GM23248 (cell line): Measurements from ENCODE around the gene FAM171A2. TPM values are rescaled to one million over a fixed set of nuclear protein-coding genes. Genes with fewer than 3 reads are reported as not detected.

Experiments used
- DNase-seq: peaks from one replicate; pipeline ENCODE4 v3.0.0-alpha.2; 2015
- H2AFZ ChIP-seq: fragments of 200-600 bp; sonication (generic); 2 replicates; pipeline ENCODE4 v1.6.1; 2016; ENCODE audit warnings: antibody characterized with exemption
- H3F3A ChIP-seq: fragments of 200-600 bp; sonication (generic); 2 replicates; pipeline ENCODE4 v1.6.1; 2016; ENCODE audit warnings: mild to moderate bottlenecking, antibody characterized with exemption, mixed run types; ENCODE audit not compliant: insufficient read depth
- H3K27ac ChIP-seq: fragments of 200-600 bp; sonication (generic); 2 replicates; pipeline ENCODE4 v1.5.1; 2016; ENCODE audit warnings: mild to moderate bottlenecking
- H3K27me3 ChIP-seq: fragments of 200-600 bp; sonication (generic); replicated peaks from 2 replicates; pipeline ENCODE4 v1.6.1; 2016; ENCODE audit warnings: mild to moderate bottlenecking; ENCODE audit not compliant: insufficient read depth
- H3K36me3 ChIP-seq: fragments of 200-600 bp; sonication (generic); 2 replicates; pipeline ENCODE4 v1.6.1; 2016; ENCODE audit warnings: low read depth, mild to moderate bottlenecking
- H3K4me1 ChIP-seq: fragments of 200-600 bp; sonication (generic); 2 replicates; pipeline ENCODE4 v1.6.1; 2016; ENCODE audit warnings: mild to moderate bottlenecking; ENCODE audit not compliant: insufficient read depth
- H3K4me2 ChIP-seq: fragments of 200-600 bp; sonication (generic); one replicate; pipeline ENCODE4 v1.6.1; 2016; ENCODE audit warnings: mild to moderate bottlenecking; ENCODE audit not compliant: unreplicated experiment
- H3K4me3 ChIP-seq: fragments of 200-600 bp; sonication (generic); 2 replicates; pipeline ENCODE4 v1.5.1; 2016; ENCODE audit warnings: mild to moderate bottlenecking
- H3K79me2 ChIP-seq: fragments of 200-600 bp; sonication (generic); 2 replicates; pipeline ENCODE4 v1.6.1; 2016; ENCODE audit warnings: mild to moderate bottlenecking; ENCODE audit not compliant: insufficient read depth
- H3K9ac ChIP-seq: fragments of 200-600 bp; sonication (generic); 2 replicates; pipeline ENCODE4 v1.6.1; 2016; ENCODE audit warnings: mild to moderate bottlenecking
- H3K9me2 ChIP-seq: fragments of 200-600 bp; sonication (generic); 2 replicates; pipeline ENCODE4 v1.6.1; 2016; ENCODE audit warnings: mixed run types, mild to moderate bottlenecking, moderate library complexity; ENCODE audit not compliant: insufficient read depth
- H3K9me3 ChIP-seq: fragments of 200-600 bp; sonication (generic); one replicate; pipeline ENCODE4 v1.6.1; 2017; ENCODE audit warnings: low read depth
- H4K20me1 ChIP-seq: fragments of 200-600 bp; sonication (generic); 2 replicates; pipeline ENCODE4 v1.6.0; 2016; ENCODE audit not compliant: insufficient read depth
- EZH2 ChIP-seq: fragments of 200-600 bp; sonication (generic); IDR thresholded peaks from 2 replicates; pipeline ENCODE4 v1.6.1; 2018; ENCODE audit warnings: antibody characterized with exemption, mild to moderate bottlenecking; ENCODE audit not compliant: insufficient read depth, poor library complexity, severe bottlenecking
- EZH2phosphoT487 ChIP-seq: fragments of 200-600 bp; sonication (generic); IDR thresholded peaks from 2 replicates; pipeline ENCODE4 v1.6.1; 2018; ENCODE audit warnings: antibody characterized with exemption, moderate library complexity, mild to moderate bottlenecking, low read depth; ENCODE audit not compliant: insufficient read depth
- WGBS, 2 experiments: methylation state at CpG; one replicate each; pipeline ENCODE4 v1.1.6; 2015 to 2017; ENCODE audit warnings: low lambda C conversion rate in 2 of 2, low coverage in 1 of 2; ENCODE audit errors: missing lambda C conversion rate in 2 of 2; 5-methylcytosine and 5-hydroxymethylcytosine counted together
- in situ Hi-C: fragments of 300-500 bp; cut with MboI; formaldehyde crosslinking; loops from 2 replicates; pipeline ENCODE4 v1.15.0; 2020
- polyA plus RNA-seq: library from polyadenylated mRNA; unstranded; fragments of >200 nt; fragmentation: Nextera tagmentation; extraction: Ambion mirVana; gene quantifications from 2 replicates; pipeline ENCODE4 v1.2.1, GENCODE V29; 2016
- total RNA-seq: library from RNA; depleted of rRNA; stranded (reverse); fragments of >200 nt; shearing (Covaris generic); gene quantifications from 2 replicates; pipeline ENCODE4 v1.2.3, GENCODE V29; 2014

The FAM171A2 gene
- total and polyA plus RNA-seq, 2 experiments from 2014 or later = 0.25 to 4.8 TPM

GRCh38 chr17:44351961-44352827 lies 11.5 kb downstream of the FAM171A2 start:
- whole genome bisulfite sequencing, 2 experiments = 86% methylated on average over 33 to 36 of the region's 36 CpGs
- no peaks in the 10 kb centered on the region for H3K36me3 ChIP-seq
- no peak overlapping the region for H3K27ac ChIP-seq
- H4K20me1 ChIP-seq = no peaks in the 10 kb centered on the region
- no peak overlapping the region for H3K9ac ChIP-seq
- no peaks in the 10 kb centered on the region for H3K9me2 ChIP-seq
- H3K4me2 ChIP-seq = no peak overlapping the region
- no peaks in the 10 kb centered on the region for H3K79me2 ChIP-seq
- in situ Hi-C loops = no loop called here
- no peak overlapping the region for H3K4me3 ChIP-seq
- peaks cover 3% of the 10 kb centered on the region; the same call in 1 of the 2 replicates for H3K4me1 ChIP-seq
- no peak for DNase-seq
- no peak overlapping the region for H2AFZ ChIP-seq
- H3K9me3 ChIP-seq = no peaks in the 10 kb centered on the region
- TF ChIP-seq EZH2phosphoT487 (no peak), EZH2 (no peak)
- H3K27me3 ChIP-seq = no peaks in the 10 kb centered on the region
- H3F3A ChIP-seq = peaks cover 3% of the 10 kb centered on the region

- Histone ChIP-seq H2AFZ (no peak overlapping the region), H3K4me3 (no peak overlapping the region), H3F3A (peaks cover 10% of the 10 kb centered on the region), H3K27me3 (no peaks in the 10 kb centered on the region), H4K20me1 (no peaks in the 10 kb centered on the region), H3K9me3 (no peaks in the 10 kb centered on the region), H3K9me2 (no peaks in the 10 kb centered on the region), H3K9ac (no peak overlapping the region), H3K36me3 (no peaks in the 10 kb centered on the region), H3K79me2 (peaks cover 2% of the 10 kb centered on the region; the same call in 1 of the 2 replicates), H3K27ac (no peak overlapping the region), H3K4me1 (peaks cover 3% of the 10 kb centered on the region; the same call in 1 of the 2 replicates), H3K4me2 (no peak overlapping the region)
- TF ChIP-seq EZH2 (no peak), EZH2phosphoT487 (no peak)
- 85 to 88% methylated on average over 7 to 8 of the region's 8 CpGs for WGBS, 2 experiments
- no peak for DNase-seq
- in situ Hi-C loops = no loop called here
Observed at GRCh38 chr17:44351464-44351863, 12.2 kb downstream of the FAM171A2 start.

- H2AFZ ChIP-seq = no peak overlapping the region
- no peak overlapping the region for H3K4me2 ChIP-seq
- H3K4me1 ChIP-seq = peaks cover 3% of the 10 kb centered on the region; the same call in 1 of the 2 replicates
- peak; percentile 67 for DNase-seq
- H3K9ac ChIP-seq = no peak overlapping the region
- no peaks in the 10 kb centered on the region for H3K27me3 ChIP-seq
- no peaks in the 10 kb centered on the region for H3K9me2 ChIP-seq
- peaks cover 9% of the 10 kb centered on the region; the same call in 1 of the 2 replicates for H3K79me2 ChIP-seq
- H3K27ac ChIP-seq = no peak overlapping the region
- no peaks in the 10 kb centered on the region for H4K20me1 ChIP-seq
- H3F3A ChIP-seq = peaks cover 16% of the 10 kb centered on the region
- TF ChIP-seq EZH2 = no peak
- TF ChIP-seq EZH2phosphoT487 = no peak
- WGBS, 2 experiments = 67 to 70% methylated on average over 5 to 6 of the region's 6 CpGs
- no peaks in the 10 kb centered on the region for H3K36me3 ChIP-seq
- no peak overlapping the region for H3K4me3 ChIP-seq
- no peaks in the 10 kb centered on the region for H3K9me3 ChIP-seq
- in situ Hi-C loops = no loop called here
Observed at GRCh38 chr17:44350733-44351226, 12.9 kb downstream of the FAM171A2 start.

GRCh38 chr17:44349553-44350070 lies 14.0 kb downstream of the FAM171A2 start:
- Histone ChIP-seq H3K4me3 (no peak overlapping the region), H3K4me2 (no peak overlapping the region), H3K9me2 (no peaks in the 10 kb centered on the region), H4K20me1 (no peaks in the 10 kb centered on the region), H3K4me1 (peaks cover 3% of the 10 kb centered on the region; the same call in 1 of the 2 replicates), H3K36me3 (no peaks in the 10 kb centered on the region), H2AFZ (no peak overlapping the region), H3K79me2 (peaks cover 15% of the 10 kb centered on the region; the same call in 1 of the 2 replicates), H3K27ac (no peak overlapping the region), H3K9ac (no peak overlapping the region), H3K27me3 (no peaks in the 10 kb centered on the region), H3K9me3 (no peaks in the 10 kb centered on the region), H3F3A (peaks cover 16% of the 10 kb centered on the region)
- no peak for TF ChIP-seq EZH2phosphoT487
- TF ChIP-seq EZH2 = no peak
- DNase-seq = no peak
- 85 to 87% methylated on average over 12 of the region's 12 CpGs for WGBS, 2 experiments
- in situ Hi-C loops = no loop called here
